ENCODE data around the gene GOT2. TPM values are rescaled to one million over a fixed set of nuclear protein-coding genes. Genes with fewer than 3 reads are reported as not detected.

The GOT2 gene
- total RNA-seq, 1 experiment from 2014 or later = 150 TPM

DNA sequence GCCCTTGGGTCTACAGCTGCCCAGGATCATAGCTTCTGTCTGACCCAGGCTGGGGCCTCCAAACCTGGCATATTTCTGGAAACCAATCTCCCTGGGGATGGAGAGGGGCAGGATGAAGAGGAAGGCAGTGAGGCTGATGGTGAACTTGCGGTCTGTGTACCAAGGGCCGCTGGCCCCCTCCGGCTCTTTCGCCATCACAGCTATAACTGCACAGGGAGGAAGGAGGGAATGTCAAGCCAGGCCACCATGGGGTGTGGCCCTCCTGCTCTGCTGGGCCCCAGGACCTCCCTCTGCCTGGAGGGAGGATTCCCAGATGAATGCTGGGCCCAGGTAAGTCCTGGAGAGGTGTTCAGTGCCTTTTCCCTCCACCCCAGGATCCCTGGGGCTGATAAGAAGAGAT is 55.8 kb downstream of the GOT2 start:
- Mint-ChIP-seq H3K4me1 (ENCODE audit: low read depth, unreplicated experiment) (no peaks in the 10 kb centered on the region), H3K27ac (ENCODE audit: unreplicated experiment) (no peak overlapping the region), H3K27me3 (ENCODE audit: insufficient read depth, unreplicated experiment) (no peaks in the 10 kb centered on the region), H3K9me3 (ENCODE audit: unreplicated experiment) (no peaks in the 10 kb centered on the region), H3K36me3 (ENCODE audit: insufficient read depth, unreplicated experiment) (peaks cover 17% of the 10 kb centered on the region), H3K4me3 (ENCODE audit: unreplicated experiment) (no peak overlapping the region)
- POLR2A ChIA-PET = no interaction called here
- Histone ChIP-seq H3K9me3 (no peaks in the 10 kb centered on the region), H3K27me3 (replicated peaks; ENCODE audit: control insufficient read depth, insufficient read depth, low read length) (no peaks in the 10 kb centered on the region), H3K36me3 (ENCODE audit: control insufficient read depth, insufficient read depth, low read length) (no peaks in the 10 kb centered on the region; the same call in none of the 2 replicates), H3K4me1 (no peaks in the 10 kb centered on the region), H3K4me3 (ENCODE audit: low read depth, low read length) (no peak overlapping the region)
- no TSS peak for BruUV-seq (replicated peaks)
- intact Hi-C loops (cut with micrococcal nuclease; ENCODE audit: unreplicated experiment) = loop anchor here (1.0 kb wide), 1 partner anchor 78 kb away; no protein-coding TSS in a partner anchor
- TF ChIP-seq, protein P1, sequence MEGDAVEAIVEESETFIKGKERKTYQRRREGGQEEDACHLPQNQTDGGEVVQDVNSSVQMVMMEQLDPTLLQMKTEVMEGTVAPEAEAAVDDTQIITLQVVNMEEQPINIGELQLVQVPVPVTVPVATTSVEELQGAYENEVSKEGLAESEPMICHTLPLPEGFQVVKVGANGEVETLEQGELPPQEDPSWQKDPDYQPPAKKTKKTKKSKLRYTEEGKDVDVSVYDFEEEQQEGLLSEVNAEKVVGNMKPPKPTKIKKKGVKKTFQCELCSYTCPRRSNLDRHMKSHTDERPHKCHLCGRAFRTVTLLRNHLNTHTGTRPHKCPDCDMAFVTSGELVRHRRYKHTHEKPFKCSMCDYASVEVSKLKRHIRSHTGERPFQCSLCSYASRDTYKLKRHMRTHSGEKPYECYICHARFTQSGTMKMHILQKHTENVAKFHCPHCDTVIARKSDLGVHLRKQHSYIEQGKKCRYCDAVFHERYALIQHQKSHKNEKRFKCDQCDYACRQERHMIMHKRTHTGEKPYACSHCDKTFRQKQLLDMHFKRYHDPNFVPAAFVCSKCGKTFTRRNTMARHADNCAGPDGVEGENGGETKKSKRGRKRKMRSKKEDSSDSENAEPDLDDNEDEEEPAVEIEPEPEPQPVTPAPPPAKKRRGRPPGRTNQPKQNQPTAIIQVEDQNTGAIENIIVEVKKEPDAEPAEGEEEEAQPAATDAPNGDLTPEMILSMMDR (IDR thresholded peaks at IDR 0.05; ENCODE audit: insufficient read depth in 1 of 2, low read depth in 1 of 2, low read length in 1 of 2, severe bottlenecking in 1 of 2, unreplicated experiment in 1 of 2) = no peak
- CTCF ChIA-PET = interaction anchor here (1.9 kb wide), 1 partner anchor 78 kb away, joined by 14 read pairs; no protein-coding TSS in a partner anchor
- DNase-seq = no peak

DNA sequence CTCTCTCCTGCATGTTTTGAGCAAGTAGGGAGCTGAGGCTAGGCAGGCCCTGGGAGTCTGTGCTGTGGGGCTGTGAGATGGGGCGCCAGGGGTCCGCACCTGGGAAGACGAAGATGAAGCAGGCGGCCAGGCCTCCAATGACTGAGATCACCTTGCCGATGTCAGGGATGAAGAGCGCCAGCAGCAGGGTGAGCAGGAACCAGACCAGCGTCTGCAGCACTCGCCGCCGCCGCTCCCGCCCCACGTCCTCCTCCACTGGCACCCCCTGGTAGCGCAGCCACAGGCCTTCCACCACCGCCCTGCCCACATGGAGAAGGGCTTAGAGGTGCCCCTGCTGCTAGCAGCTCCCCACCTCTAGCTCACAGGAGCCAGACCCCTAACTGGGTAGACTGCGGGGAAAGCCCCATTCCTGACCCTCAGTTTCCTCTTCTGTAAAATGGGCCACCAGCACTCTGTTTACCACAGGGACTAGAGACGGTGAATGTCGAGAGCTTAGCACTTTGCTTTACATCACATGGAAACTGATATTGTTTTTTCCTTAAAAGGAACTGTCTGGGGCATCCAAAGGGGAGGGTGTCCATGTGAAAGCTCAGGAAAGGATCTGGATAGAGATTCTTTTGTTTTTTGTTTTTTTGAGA is 63.1 kb downstream of the GOT2 start:
- H3K9me3 Mint-ChIP-seq (ENCODE audit: unreplicated experiment) = no peaks in the 10 kb centered on the region
- no peak overlapping the region for H3K27ac Mint-ChIP-seq (ENCODE audit: unreplicated experiment)
- H3K36me3 Mint-ChIP-seq (ENCODE audit: insufficient read depth, unreplicated experiment) = peaks cover 19% of the 10 kb centered on the region
- TF ChIP-seq, protein P1 (IDR thresholded peaks at IDR 0.05; ENCODE audit: insufficient read depth in 1 of 2, low read depth in 1 of 2, low read length in 1 of 2, severe bottlenecking in 1 of 2, unreplicated experiment in 1 of 2) = no peak
- intact Hi-C loops (cut with micrococcal nuclease; ENCODE audit: unreplicated experiment) = no loop called here
- ChIA-PET CTCF (no interaction called here), POLR2A (no interaction called here)
- no peak overlapping the region for H3K4me3 Mint-ChIP-seq (ENCODE audit: unreplicated experiment)
- H3K4me1 Mint-ChIP-seq (ENCODE audit: low read depth, unreplicated experiment) = no peaks in the 10 kb centered on the region
- Histone ChIP-seq H3K36me3 (ENCODE audit: control insufficient read depth, insufficient read depth, low read length) (no peaks in the 10 kb centered on the region), H3K4me1 (no peaks in the 10 kb centered on the region), H3K27me3 (replicated peaks; ENCODE audit: control insufficient read depth, insufficient read depth, low read length) (no peaks in the 10 kb centered on the region), H3K4me3 (ENCODE audit: low read depth, low read length) (no peak overlapping the region), H3K9me3 (no peaks in the 10 kb centered on the region)
- BruUV-seq (replicated peaks) = no TSS peak
- DNase-seq = no peak
- H3K27me3 Mint-ChIP-seq (ENCODE audit: insufficient read depth, unreplicated experiment) = no peaks in the 10 kb centered on the region

DNA sequence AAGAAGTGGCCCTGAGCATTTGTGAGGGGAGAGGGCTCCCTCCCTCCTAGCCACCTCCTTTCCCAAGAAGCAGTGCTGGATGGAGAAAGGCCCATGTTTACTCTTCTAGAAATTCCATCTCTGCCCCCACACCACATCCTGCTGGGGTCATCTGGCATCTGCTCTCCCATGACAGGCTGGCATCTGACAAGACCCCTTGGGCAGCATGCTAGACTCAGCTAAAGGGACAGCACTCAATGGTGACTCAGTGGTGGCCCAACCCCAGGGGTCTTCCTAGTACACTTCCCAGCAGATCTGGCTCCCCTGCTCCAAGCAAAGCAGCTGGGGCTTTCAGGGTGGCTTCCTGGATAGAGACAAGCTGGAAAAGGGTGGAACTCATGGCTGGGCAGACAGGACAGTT is 63.9 kb downstream of the GOT2 start:
- Mint-ChIP-seq H3K4me3 (ENCODE audit: unreplicated experiment) (no peak overlapping the region), H3K36me3 (ENCODE audit: insufficient read depth, unreplicated experiment) (peaks cover 19% of the 10 kb centered on the region), H3K4me1 (ENCODE audit: low read depth, unreplicated experiment) (no peaks in the 10 kb centered on the region), H3K27ac (ENCODE audit: unreplicated experiment) (no peak overlapping the region), H3K27me3 (ENCODE audit: insufficient read depth, unreplicated experiment) (no peaks in the 10 kb centered on the region), H3K9me3 (ENCODE audit: unreplicated experiment) (no peaks in the 10 kb centered on the region)
- CTCF ChIA-PET = no interaction called here
- POLR2A ChIA-PET = no interaction called here
- Histone ChIP-seq H3K27me3 (replicated peaks; ENCODE audit: control insufficient read depth, insufficient read depth, low read length) (no peaks in the 10 kb centered on the region), H3K4me1 (no peaks in the 10 kb centered on the region), H3K36me3 (ENCODE audit: control insufficient read depth, insufficient read depth, low read length) (no peaks in the 10 kb centered on the region), H3K4me3 (ENCODE audit: low read depth, low read length) (no peak overlapping the region), H3K9me3 (no peaks in the 10 kb centered on the region)
- TF ChIP-seq, protein P1 (IDR thresholded peaks at IDR 0.05; ENCODE audit: insufficient read depth in 1 of 2, low read depth in 1 of 2, low read length in 1 of 2, severe bottlenecking in 1 of 2, unreplicated experiment in 1 of 2) = no peak
- BruUV-seq (replicated peaks) = no TSS peak
- intact Hi-C loops (cut with micrococcal nuclease; ENCODE audit: unreplicated experiment) = no loop called here
- no peak for DNase-seq
